Esophagus muscularis mucosa (tissue), 4 donors: ENCODE data around the gene C22orf23. TPM values are rescaled to one million over a fixed set of nuclear protein-coding genes. Genes with fewer than 3 reads are reported as not detected.
A peak's percentile ranks its signal among the peaks of the same experiment; 100 is the strongest.

Experiments
- DNase-seq: peaks from one replicate; pipeline ENCODE4 v3.0.0-alpha.2; 2017; ENCODE audit errors: extremely low spot score
- H3K27ac ChIP-seq, 4 donors: fragments of 200-600 bp; sonication (generic); replicated peaks in 1 of 4; 1 replicate in 3 of 4; 2 replicates in 1 of 4; pipeline ENCODE4 v1.5.1; 2016 to 2019; ENCODE audit warnings: mild to moderate bottlenecking in 1 of 4
- H3K27me3 ChIP-seq, 4 donors: fragments of 200-600 bp; sonication (generic); one replicate each; pipeline versions ENCODE4 v1.5.1 to v1.6.0; 2016 to 2019
- H3K36me3 ChIP-seq, 4 donors: fragments of 200-600 bp; sonication (generic); one replicate each; pipeline ENCODE4 v1.5.1; 2016 to 2019
- H3K4me1 ChIP-seq, 4 donors: fragments of 200-600 bp; sonication (generic); one replicate each; pipeline ENCODE4 v1.5.1; 2016 to 2019
- H3K4me3 ChIP-seq, 4 donors: fragments of 200-600 bp; sonication (generic); 1 replicate in 2 of 4; 2 replicates in 2 of 4; pipeline ENCODE4 v1.5.1; 2016 to 2019; ENCODE audit warnings: mild to moderate bottlenecking in 4 of 4, moderate library complexity in 1 of 4
- H3K9me3 ChIP-seq, 4 donors: fragments of 200-600 bp; sonication (generic); 1 replicate in 3 of 4; 2 replicates in 1 of 4; pipeline ENCODE4 v1.5.1; 2016 to 2019
- CTCF ChIP-seq, 3 experiments: fragments of 200-600 bp in 2 of 3; fragments of 450-650 bp in 1 of 3; sonication (generic) in 2 of 3; IDR thresholded peaks; one replicate each; pipeline ENCODE4 v1.5.1; 2017 to 2019; ENCODE audit warnings: antibody characterized with exemption in 3 of 3, mild to moderate bottlenecking in 2 of 3, moderate library complexity in 1 of 3
- EP300 ChIP-seq: sonication (generic); formaldehyde crosslinking; IDR thresholded peaks from one replicate; pipeline ENCODE4 v1.6.1; 2017; ENCODE audit warnings: antibody characterized with exemption
- POLR2A ChIP-seq: fragments of 450-650 bp; IDR thresholded peaks from one replicate; pipeline ENCODE4 v1.6.1; 2017; ENCODE audit warnings: antibody characterized with exemption, moderate library complexity, mild to moderate bottlenecking, low read depth
- POLR2AphosphoS5 ChIP-seq, 2 donors: sonication (generic); formaldehyde crosslinking; IDR thresholded peaks; one replicate each; pipeline ENCODE4 v1.6.1; 2017; ENCODE audit warnings: antibody characterized with exemption in 2 of 2
- WGBS: methylation state at CpG from one replicate; pipeline ENCODE4 v1.1.5; 2018; 5-methylcytosine and 5-hydroxymethylcytosine counted together
- intact Hi-C: fragments of 100-400 bp; cut with DNase I; formaldehyde crosslinking; loops from one replicate; pipeline ENCODE4 v1.15.1; 2023
- total RNA-seq, 4 donors: library from RNA; depleted of rRNA; stranded (reverse); fragments of >200 nt; gene quantifications; one replicate each; pipeline versions ENCODE4 v1.1.0 to v1.2.1, GENCODE V29; 2016

The C22orf23 gene
- total RNA-seq, 4 donors from 2014 or later: not detected

GRCh38 chr22:37918580-37919270, 34.7 kb downstream of the C22orf23 start:
- no peak for DNase-seq
- peak overlapping the region in 3 of 4 donors; percentile 32 to 56 (median 48) for H3K27ac ChIP-seq
- H3K9me3 ChIP-seq: no peaks in the 10 kb centered on the region
- intact Hi-C loops: no loop called here
- H3K36me3 ChIP-seq: peaks cover 44 to 100% (median 95%) of the 10 kb centered on the region in 4 donors
- 71% methylated on average over 10 of the region's 25 CpGs for WGBS
- H3K4me3 ChIP-seq: no peak overlapping the region
- peaks cover 13 to 52% (median 22%) of the 10 kb centered on the region in 4 donors for H3K4me1 ChIP-seq
- H3K27me3 ChIP-seq: no peaks in the 10 kb centered on the region
- TF ChIP-seq CTCF (IDR thresholded peaks at IDR 0.05): no peak
- no peak for TF ChIP-seq POLR2AphosphoS5 (IDR thresholded peaks at IDR 0.05)
- TF ChIP-seq POLR2A: no peak
- no peak for TF ChIP-seq EP300

GRCh38 chr22:37917874-37918548, 35.4 kb downstream of the C22orf23 start:
- WGBS: 83% methylated on average over 3 of the region's 4 CpGs
- peak overlapping the region in 3 of 4 donors; percentile 32 to 56 (median 48) for H3K27ac ChIP-seq

GRCh38 chr22:37916311-37916710, 37.1 kb downstream of the C22orf23 start:
- H3K36me3 ChIP-seq: peaks cover 48 to 96% (median 90%) of the 10 kb centered on the region in 4 donors
- no peak for DNase-seq
- H3K4me3 ChIP-seq: no peak overlapping the region
- peaks cover 24 to 61% (median 32%) of the 10 kb centered on the region in 4 donors for H3K4me1 ChIP-seq
- WGBS: 76% methylated on average over 5 of the region's 5 CpGs
- no peaks in the 10 kb centered on the region for H3K9me3 ChIP-seq
- H3K27me3 ChIP-seq: no peaks in the 10 kb centered on the region
- intact Hi-C loops: no loop called here
- peak overlapping the region in 3 of 4 donors; percentile 32 to 45 (median 32) for H3K27ac ChIP-seq
- TF ChIP-seq EP300: no peak
- TF ChIP-seq POLR2AphosphoS5 (IDR thresholded peaks at IDR 0.05): no peak
- TF ChIP-seq CTCF (IDR thresholded peaks at IDR 0.05): no peak
- TF ChIP-seq POLR2A: no peak

More at GRCh38 chr22:37917874-37918548, 35.4 kb downstream of the C22orf23 start:
- no peak for DNase-seq
- H3K4me3 ChIP-seq: no peak overlapping the region
- no peaks in the 10 kb centered on the region for H3K9me3 ChIP-seq
- peaks cover 15 to 54% (median 25%) of the 10 kb centered on the region in 4 donors for H3K4me1 ChIP-seq
- intact Hi-C loops: no loop called here
- H3K27me3 ChIP-seq: no peaks in the 10 kb centered on the region
- peaks cover 51 to 97% (median 95%) of the 10 kb centered on the region in 4 donors for H3K36me3 ChIP-seq
- TF ChIP-seq EP300: no peak
- no peak for TF ChIP-seq POLR2A
- no peak for TF ChIP-seq CTCF (IDR thresholded peaks at IDR 0.05)
- no peak for TF ChIP-seq POLR2AphosphoS5 (IDR thresholded peaks at IDR 0.05)

GRCh38 chr22:37913233-37913721, 40.1 kb downstream of the C22orf23 start:
- no peak for DNase-seq
- TF ChIP-seq POLR2AphosphoS5 (IDR thresholded peaks at IDR 0.05): no peak
- TF ChIP-seq EP300: no peak
- no peak for TF ChIP-seq POLR2A
- TF ChIP-seq CTCF (IDR thresholded peaks at IDR 0.05): no peak
- WGBS: 47% methylated on average over 6 of the region's 7 CpGs
- H3K27ac ChIP-seq: peak overlapping the region; percentile 95 to 96 (median 96)
- peaks cover 37 to 66% (median 61%) of the 10 kb centered on the region in 4 donors for H3K36me3 ChIP-seq
- H3K4me3 ChIP-seq: no peak overlapping the region
- peaks cover 33 to 81% (median 54%) of the 10 kb centered on the region in 4 donors for H3K4me1 ChIP-seq
- H3K27me3 ChIP-seq: no peaks in the 10 kb centered on the region
- intact Hi-C loops: no loop called here
- no peaks in the 10 kb centered on the region for H3K9me3 ChIP-seq
